Activated T-helper 1 cell treated with Interleukin-2 at 50 U/mL for 16 hours (primary cell): Measurements from ENCODE around the gene BMPR1B.
"Not testable (repeated sequence)": the region's sequence is repeated elsewhere in the genome, so short reads cannot be mapped to it uniquely, and the experiment has no call there.

Experiments
- DNase-seq: peaks from one replicate; pipeline ENCODE4 v3.0.0-alpha.2; 2020; ENCODE audit warnings: low read depth

BMPR1B gene

GRCh38 chr4:94763005-94763404 lies 5.2 kb downstream of the BMPR1B start:
- no peak for DNase-seq

GRCh38 chr4:94763500-94763899 lies 5.7 kb downstream of the BMPR1B start:
- DNase-seq, result no peak

GRCh38 chr4:94764069-94764468 lies 6.3 kb downstream of the BMPR1B start:
- DNase-seq, result no peak

- DNase-seq, result no peak
Measured at GRCh38 chr4:94765174-94765573, 7.4 kb downstream of the BMPR1B start.

- DNase-seq, result no peak
Measured at GRCh38 chr4:94765648-94766047, 7.9 kb downstream of the BMPR1B start.

GRCh38 chr4:94766856-94767255 lies 9.1 kb downstream of the BMPR1B start:
- DNase-seq, result no peak

GRCh38 chr4:94767446-94767845 lies 9.7 kb downstream of the BMPR1B start:
- DNase-seq, result no peak

GRCh38 chr4:94782707-94783106 lies 25.0 kb downstream of the BMPR1B start:
- DNase-seq, result no peak

GRCh38 chr4:94791701-94792100 lies 33.9 kb downstream of the BMPR1B start:
- DNase-seq, result no peak

- DNase-seq, result no peak
Measured at GRCh38 chr4:94798808-94799207, 41.1 kb downstream of the BMPR1B start.

GRCh38 chr4:94801016-94801415 lies 43.3 kb downstream of the BMPR1B start:
- DNase-seq, result no peak

GRCh38 chr4:94802091-94802490 lies 44.3 kb downstream of the BMPR1B start:
- DNase-seq, result no peak

- DNase-seq, result no peak
Measured at GRCh38 chr4:94803181-94803580, 45.4 kb downstream of the BMPR1B start.

GRCh38 chr4:94804650-94805049 lies 46.9 kb downstream of the BMPR1B start:
- DNase-seq, result no peak

GRCh38 chr4:94806376-94806775 lies 48.6 kb downstream of the BMPR1B start:
- no peak for DNase-seq

- DNase-seq, result no peak
Measured at GRCh38 chr4:94811643-94812042, 53.9 kb downstream of the BMPR1B start.

GRCh38 chr4:94813221-94813620 lies 55.5 kb downstream of the BMPR1B start:
- DNase-seq, result no peak

GRCh38 chr4:94814237-94814636 lies 56.5 kb downstream of the BMPR1B start:
- no peak for DNase-seq

GRCh38 chr4:94819371-94820168 lies 61.8 kb downstream of the BMPR1B start:
- no peak for DNase-seq

GRCh38 chr4:94826206-94826605 lies 68.5 kb downstream of the BMPR1B start:
- no peak for DNase-seq

GRCh38 chr4:94827481-94828110 lies 69.8 kb downstream of the BMPR1B start:
- no peak for DNase-seq

GRCh38 chr4:94828882-94829281 lies 71.1 kb downstream of the BMPR1B start:
- no peak for DNase-seq

- DNase-seq, result no peak
Measured at GRCh38 chr4:94831607-94832006, 73.9 kb downstream of the BMPR1B start.

GRCh38 chr4:94832329-94832728 lies 74.6 kb downstream of the BMPR1B start:
- not testable (repeated sequence) for DNase-seq
